HEK293 (cell line): Measurements from ENCODE around the gene ZCCHC2.

Experiments
- GLIS2 ChIP-seq: fragments of 450-650 bp; formaldehyde crosslinking; IDR thresholded peaks from 2 replicates; pipeline ENCODE4 v1.5.1; 2016; ENCODE audit warnings: missing biosample characterization, missing genetic modification characterization
- HOXD13 ChIP-seq: sonication (generic); formaldehyde crosslinking; IDR thresholded peaks from 2 replicates; pipeline ENCODE4 v1.8.0; 2022; ENCODE audit warnings: missing genetic modification reagents, borderline replicate concordance
- IKZF3 ChIP-seq: fragments of 450-650 bp; IDR thresholded peaks from 2 replicates; pipeline ENCODE4 v1.5.0; 2018; ENCODE audit warnings: missing biosample characterization, mild to moderate bottlenecking, missing genetic modification characterization, moderate library complexity
- KLF1 ChIP-seq: fragments of 450-650 bp; formaldehyde crosslinking; IDR thresholded peaks from 2 replicates; pipeline ENCODE4 v1.5.1; 2016; ENCODE audit warnings: missing biosample characterization, missing genetic modification characterization
- REST ChIP-seq: fragments of 450-650 bp; formaldehyde crosslinking; IDR thresholded peaks from 2 replicates; pipeline ENCODE4 v1.5.1; 2016; ENCODE audit warnings: missing biosample characterization, missing genetic modification characterization
- YY1 ChIP-seq: fragments of 450-650 bp; formaldehyde crosslinking; IDR thresholded peaks from 2 replicates; pipeline ENCODE4 v1.5.1; 2018; ENCODE audit warnings: missing biosample characterization, missing genetic modification characterization
- YY2 ChIP-seq: fragments of 450-650 bp; formaldehyde crosslinking; IDR thresholded peaks from 2 replicates; pipeline ENCODE4 v1.5.1; 2016; ENCODE audit warnings: missing biosample characterization, missing genetic modification characterization
- ZBTB21 ChIP-seq: fragments of 450-650 bp; formaldehyde crosslinking; IDR thresholded peaks from 2 replicates; pipeline ENCODE4 v1.5.1; 2017; ENCODE audit warnings: missing biosample characterization, missing genetic modification characterization
- ZFP37 ChIP-seq: fragments of 450-650 bp; formaldehyde crosslinking; IDR thresholded peaks from 2 replicates; pipeline ENCODE4 v1.5.1; 2016; ENCODE audit warnings: missing biosample characterization, missing genetic modification characterization
- ZNF138 ChIP-seq: fragments of 450-650 bp; formaldehyde crosslinking; IDR thresholded peaks from 2 replicates; pipeline ENCODE4 v1.5.1; 2016; ENCODE audit warnings: missing biosample characterization, missing genetic modification characterization, borderline replicate concordance
- ZNF16 ChIP-seq: fragments of 450-650 bp; formaldehyde crosslinking; IDR thresholded peaks from 2 replicates; pipeline ENCODE4 v1.5.1; 2016; ENCODE audit warnings: low read depth, missing biosample characterization, missing genetic modification characterization
- ZNF184 ChIP-seq: fragments of 450-650 bp; IDR thresholded peaks from 2 replicates; pipeline ENCODE4 v1.5.1; 2018; ENCODE audit warnings: missing biosample characterization, mild to moderate bottlenecking, missing genetic modification characterization
- ZNF311 ChIP-seq: fragments of 450-650 bp; formaldehyde crosslinking; IDR thresholded peaks from 2 replicates; pipeline ENCODE4 v1.5.1; 2017; ENCODE audit warnings: missing biosample characterization, missing genetic modification characterization, borderline replicate concordance
- ZNF324 ChIP-seq: fragments of 450-650 bp; formaldehyde crosslinking; IDR thresholded peaks from 2 replicates; pipeline ENCODE4 v1.5.1; 2016; ENCODE audit warnings: missing biosample characterization, missing genetic modification characterization
- ZNF560 ChIP-seq: fragments of 450-650 bp; formaldehyde crosslinking; IDR thresholded peaks from 2 replicates; pipeline ENCODE4 v1.5.1; 2017; ENCODE audit warnings: missing biosample characterization, missing genetic modification characterization, borderline replicate concordance
- ZNF580 ChIP-seq: fragments of 450-650 bp; formaldehyde crosslinking; IDR thresholded peaks from 2 replicates; pipeline ENCODE4 v1.5.1; 2016; ENCODE audit warnings: missing biosample characterization, missing genetic modification characterization
- ZNF704 ChIP-seq: fragments of 450-650 bp; formaldehyde crosslinking; IDR thresholded peaks from 2 replicates; pipeline ENCODE4 v1.5.1; 2016; ENCODE audit warnings: missing biosample characterization, missing genetic modification characterization
- ZNF768 ChIP-seq: fragments of 450-650 bp; formaldehyde crosslinking; IDR thresholded peaks from 2 replicates; pipeline ENCODE4 v1.5.1; 2018; ENCODE audit warnings: missing biosample characterization, mild to moderate bottlenecking, missing genetic modification characterization
- ZNF792 ChIP-seq: fragments of 450-650 bp; formaldehyde crosslinking; IDR thresholded peaks from 2 replicates; pipeline ENCODE4 v1.5.1; 2016; ENCODE audit warnings: missing biosample characterization, missing genetic modification characterization
- ZNF830 ChIP-seq: fragments of 450-650 bp; IDR thresholded peaks from 2 replicates; pipeline ENCODE4 v1.5.0; 2018; ENCODE audit warnings: missing biosample characterization, missing genetic modification characterization, low read depth, mild to moderate bottlenecking, moderate library complexity
- ZSCAN4 ChIP-seq: fragments of 450-650 bp; formaldehyde crosslinking; IDR thresholded peaks from 2 replicates; pipeline ENCODE4 v1.5.1; 2017; ENCODE audit warnings: missing biosample characterization, missing genetic modification characterization
- ZXDB ChIP-seq: fragments of 450-650 bp; formaldehyde crosslinking; IDR thresholded peaks from 2 replicates; pipeline ENCODE4 v1.5.1; 2016; ENCODE audit warnings: missing biosample characterization, missing genetic modification characterization
- TF ChIP-seq, protein P1 (sequence below): fragments of 450-650 bp; formaldehyde crosslinking; IDR thresholded peaks from 2 replicates; pipeline ENCODE4 v1.5.1; 2017; ENCODE audit warnings: missing biosample characterization, missing genetic modification characterization
- TF ChIP-seq, protein P2 (sequence below): fragments of 450-650 bp; formaldehyde crosslinking; IDR thresholded peaks from 2 replicates; pipeline ENCODE4 v1.5.1; 2016; ENCODE audit warnings: missing biosample characterization, missing genetic modification characterization
- TF ChIP-seq, protein P3 (sequence below): fragments of 450-650 bp; IDR thresholded peaks from 2 replicates; pipeline ENCODE4 v1.5.1; 2018; ENCODE audit warnings: missing biosample characterization, mild to moderate bottlenecking, missing genetic modification characterization

The ZCCHC2 gene

GRCh38 chr18:62578980-62579511, 56.2 kb downstream of the ZCCHC2 start (continued):
- no peak for TF ChIP-seq ZNF16 (tag by site-specific recombination)
- TF ChIP-seq ZXDB (tag by site-specific recombination), result no peak
- no peak for TF ChIP-seq YY1 (tag by site-specific recombination)
- no peak for TF ChIP-seq HOXD13
- no peak for TF ChIP-seq ZFP37 (tag by site-specific recombination)
- TF ChIP-seq KLF1, result no peak
- TF ChIP-seq ZNF830 (tag by site-specific recombination), result no peak
- TF ChIP-seq GLIS2, result peak; percentile 41; the same call in 1 of the 2 replicates
- no peak for TF ChIP-seq ZNF138 (tag by site-specific recombination)
- no peak for TF ChIP-seq ZNF792
- TF ChIP-seq ZNF184 (tag by site-specific recombination), result no peak
- no peak for TF ChIP-seq YY2 (tag by site-specific recombination)
- no peak for TF ChIP-seq ZNF324 (tag by site-specific recombination)
- TF ChIP-seq, protein P1, sequence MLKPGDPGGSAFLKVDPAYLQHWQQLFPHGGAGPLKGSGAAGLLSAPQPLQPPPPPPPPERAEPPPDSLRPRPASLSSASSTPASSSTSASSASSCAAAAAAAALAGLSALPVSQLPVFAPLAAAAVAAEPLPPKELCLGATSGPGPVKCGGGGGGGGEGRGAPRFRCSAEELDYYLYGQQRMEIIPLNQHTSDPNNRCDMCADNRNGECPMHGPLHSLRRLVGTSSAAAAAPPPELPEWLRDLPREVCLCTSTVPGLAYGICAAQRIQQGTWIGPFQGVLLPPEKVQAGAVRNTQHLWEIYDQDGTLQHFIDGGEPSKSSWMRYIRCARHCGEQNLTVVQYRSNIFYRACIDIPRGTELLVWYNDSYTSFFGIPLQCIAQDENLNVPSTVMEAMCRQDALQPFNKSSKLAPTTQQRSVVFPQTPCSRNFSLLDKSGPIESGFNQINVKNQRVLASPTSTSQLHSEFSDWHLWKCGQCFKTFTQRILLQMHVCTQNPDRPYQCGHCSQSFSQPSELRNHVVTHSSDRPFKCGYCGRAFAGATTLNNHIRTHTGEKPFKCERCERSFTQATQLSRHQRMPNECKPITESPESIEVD, result peak; percentile 91
- no peak for TF ChIP-seq ZNF768
- no peak for TF ChIP-seq REST (tag by site-specific recombination)
- no peak for TF ChIP-seq ZNF704
- no peak for TF ChIP-seq ZNF311 (tag by site-specific recombination)
- TF ChIP-seq, protein P2, sequence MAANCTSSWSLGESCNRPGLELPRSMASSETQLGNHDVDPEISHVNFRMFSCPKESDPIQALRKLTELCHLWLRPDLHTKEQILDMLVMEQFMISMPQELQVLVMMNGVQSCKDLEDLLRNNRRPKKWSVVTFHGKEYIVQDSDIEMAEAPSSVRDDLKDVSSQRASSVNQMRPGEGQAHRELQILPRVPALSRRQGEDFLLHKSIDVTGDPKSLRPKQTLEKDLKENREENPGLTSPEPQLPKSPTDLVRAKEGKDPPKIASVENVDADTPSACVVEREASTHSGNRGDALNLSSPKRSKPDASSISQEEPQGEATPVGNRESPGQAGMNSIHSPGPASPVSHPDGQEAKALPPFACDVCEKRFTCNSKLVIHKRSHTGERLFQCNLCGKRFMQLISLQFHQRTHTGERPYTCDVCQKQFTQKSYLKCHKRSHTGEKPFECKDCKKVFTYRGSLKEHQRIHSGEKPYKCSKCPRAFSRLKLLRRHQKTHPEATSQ, result no peak
- TF ChIP-seq ZBTB21 (tag by site-specific recombination), result no peak
- peak; percentile 21; the same call in 1 of the 2 replicates for TF ChIP-seq IKZF3
- TF ChIP-seq ZNF580, result peak; percentile 61
- TF ChIP-seq ZNF560 (tag by site-specific recombination), result no peak
- no peak for TF ChIP-seq ZSCAN4
- TF ChIP-seq, protein P3, sequence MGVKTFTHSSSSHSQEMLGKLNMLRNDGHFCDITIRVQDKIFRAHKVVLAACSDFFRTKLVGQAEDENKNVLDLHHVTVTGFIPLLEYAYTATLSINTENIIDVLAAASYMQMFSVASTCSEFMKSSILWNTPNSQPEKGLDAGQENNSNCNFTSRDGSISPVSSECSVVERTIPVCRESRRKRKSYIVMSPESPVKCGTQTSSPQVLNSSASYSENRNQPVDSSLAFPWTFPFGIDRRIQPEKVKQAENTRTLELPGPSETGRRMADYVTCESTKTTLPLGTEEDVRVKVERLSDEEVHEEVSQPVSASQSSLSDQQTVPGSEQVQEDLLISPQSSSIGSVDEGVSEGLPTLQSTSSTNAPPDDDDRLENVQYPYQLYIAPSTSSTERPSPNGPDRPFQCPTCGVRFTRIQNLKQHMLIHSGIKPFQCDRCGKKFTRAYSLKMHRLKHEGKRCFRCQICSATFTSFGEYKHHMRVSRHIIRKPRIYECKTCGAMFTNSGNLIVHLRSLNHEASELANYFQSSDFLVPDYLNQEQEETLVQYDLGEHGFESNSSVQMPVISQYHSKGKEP (tag by site-specific recombination), result 0 out of 2 replicates have a peak, but pooled peaks have one; percentile 8
